Testis (tissue), 3 donors: ENCODE measurements around the gene C1QTNF12. TPM values are rescaled to one million over a fixed set of nuclear protein-coding genes. Genes with fewer than 3 reads are reported as not detected.

ENCODE experiments used
- DNase-seq: peaks from one replicate; pipeline ENCODE4 v3.0.0-alpha.2; 2019
- H3K27ac ChIP-seq, 2 donors: fragments of 200-600 bp; sonication (generic); one replicate each; pipeline ENCODE4 v1.5.1; 2019
- H3K27me3 ChIP-seq: fragments of 200-600 bp; sonication (generic); one replicate; pipeline ENCODE4 v1.5.1; 2019
- H3K36me3 ChIP-seq: fragments of 200-600 bp; sonication (generic); one replicate; pipeline ENCODE4 v1.5.1; 2017; ENCODE audit warnings: low read depth; ENCODE audit errors: missing control alignments
- H3K4me1 ChIP-seq: fragments of 200-600 bp; sonication (generic); one replicate; pipeline ENCODE4 v1.5.1; 2019
- H3K4me3 ChIP-seq, 2 donors: fragments of 200-600 bp; sonication (generic); one replicate each; pipeline ENCODE4 v1.5.1; 2017 to 2019
- H3K9me3 ChIP-seq: fragments of 200-600 bp; sonication (generic); one replicate; pipeline ENCODE4 v1.5.1; 2017
- POLR2A ChIP-seq: fragments of 450-650 bp; IDR thresholded peaks from one replicate; pipeline ENCODE4 v1.6.1; 2017; ENCODE audit warnings: antibody characterized with exemption, mild to moderate bottlenecking, moderate library complexity
- WGBS, 2 donors: methylation state at CpG; one replicate each; pipeline ENCODE4 v1.1.5; 2018; 5-methylcytosine and 5-hydroxymethylcytosine counted together
- intact Hi-C: fragments of 100-400 bp; cut with DNase I; formaldehyde crosslinking; loops from one replicate; pipeline ENCODE4 v1.15.1; 2023; ENCODE audit warnings: low total_unique reads
- polyA plus RNA-seq: library from polyadenylated mRNA; stranded (reverse); fragments of 350-450 nt; fragmentation: Illumina TruSeq; extraction: RNeasy Lipid Tissue Mini Kit (QIAGEN cat#74804); gene quantifications from one replicate; pipeline ENCODE4 v1.2.3, GENCODE V29; 2014; ENCODE audit warnings: low read depth, low replicate concordance; ENCODE audit not compliant: insufficient read depth
- total RNA-seq, 2 donors: library from RNA; depleted of rRNA; stranded (reverse); fragments of >200 nt; gene quantifications; one replicate each; pipeline ENCODE4 v1.2.3, GENCODE V29; 2016
- TF ChIP-seq, protein P1 (sequence below), 3 experiments: fragments of 450-650 bp in 2 of 3; fragments of 200-600 bp in 1 of 3; sonication (generic) in 1 of 3; IDR thresholded peaks; one replicate each; pipeline ENCODE4 v1.5.1; 2016 to 2019; ENCODE audit warnings: antibody characterized with exemption in 3 of 3, mild to moderate bottlenecking in 2 of 3, moderate library complexity in 1 of 3

C1QTNF12 gene
- total and polyA plus RNA-seq, 3 donors from 2014 or later = 2.7 to 7.7 (median 4.7) TPM

DNA sequence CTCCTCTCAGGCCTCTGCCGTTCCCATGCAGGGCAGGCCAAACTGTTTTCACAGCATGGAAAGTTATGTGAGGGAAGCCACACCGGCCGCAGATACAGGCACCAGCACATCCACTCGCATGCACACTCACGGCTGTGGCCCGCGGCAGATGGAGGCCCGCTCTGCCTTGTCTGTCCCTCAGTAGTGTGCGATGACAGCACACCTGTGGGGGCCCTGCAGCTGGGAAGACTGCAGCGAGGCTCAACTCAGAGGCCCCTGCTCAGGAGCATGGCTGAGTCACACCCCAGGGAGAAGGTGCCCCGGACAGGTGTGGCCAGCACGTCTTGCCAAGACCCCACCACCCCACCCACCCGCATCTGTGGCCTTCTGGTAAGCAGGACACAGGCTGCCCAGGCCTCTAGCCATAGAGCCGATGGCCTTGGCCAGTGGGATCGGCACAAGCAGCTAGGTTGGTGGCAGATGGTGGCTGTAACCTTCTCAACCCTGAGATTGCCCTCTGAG, 28.5 kb upstream of the C1QTNF12 start:
- 62 to 81% methylated on average over 11 to 15 of the region's 15 CpGs for WGBS, 2 donors
- no peak for DNase-seq
- H3K4me3 ChIP-seq = peak overlapping the region in 1 of 2 donors; percentile 93
- peaks cover 36% of the 10 kb centered on the region for H3K4me1 ChIP-seq
- H3K9me3 ChIP-seq = no peaks in the 10 kb centered on the region
- TF ChIP-seq, protein P1, sequence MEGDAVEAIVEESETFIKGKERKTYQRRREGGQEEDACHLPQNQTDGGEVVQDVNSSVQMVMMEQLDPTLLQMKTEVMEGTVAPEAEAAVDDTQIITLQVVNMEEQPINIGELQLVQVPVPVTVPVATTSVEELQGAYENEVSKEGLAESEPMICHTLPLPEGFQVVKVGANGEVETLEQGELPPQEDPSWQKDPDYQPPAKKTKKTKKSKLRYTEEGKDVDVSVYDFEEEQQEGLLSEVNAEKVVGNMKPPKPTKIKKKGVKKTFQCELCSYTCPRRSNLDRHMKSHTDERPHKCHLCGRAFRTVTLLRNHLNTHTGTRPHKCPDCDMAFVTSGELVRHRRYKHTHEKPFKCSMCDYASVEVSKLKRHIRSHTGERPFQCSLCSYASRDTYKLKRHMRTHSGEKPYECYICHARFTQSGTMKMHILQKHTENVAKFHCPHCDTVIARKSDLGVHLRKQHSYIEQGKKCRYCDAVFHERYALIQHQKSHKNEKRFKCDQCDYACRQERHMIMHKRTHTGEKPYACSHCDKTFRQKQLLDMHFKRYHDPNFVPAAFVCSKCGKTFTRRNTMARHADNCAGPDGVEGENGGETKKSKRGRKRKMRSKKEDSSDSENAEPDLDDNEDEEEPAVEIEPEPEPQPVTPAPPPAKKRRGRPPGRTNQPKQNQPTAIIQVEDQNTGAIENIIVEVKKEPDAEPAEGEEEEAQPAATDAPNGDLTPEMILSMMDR (IDR thresholded peaks at IDR 0.05) = no peak
- TF ChIP-seq POLR2A = no peak
- H3K36me3 ChIP-seq = no peaks in the 10 kb centered on the region
- intact Hi-C loops = no loop called here
- no peaks in the 10 kb centered on the region for H3K27me3 ChIP-seq
- H3K27ac ChIP-seq = no peak overlapping the region

DNA sequence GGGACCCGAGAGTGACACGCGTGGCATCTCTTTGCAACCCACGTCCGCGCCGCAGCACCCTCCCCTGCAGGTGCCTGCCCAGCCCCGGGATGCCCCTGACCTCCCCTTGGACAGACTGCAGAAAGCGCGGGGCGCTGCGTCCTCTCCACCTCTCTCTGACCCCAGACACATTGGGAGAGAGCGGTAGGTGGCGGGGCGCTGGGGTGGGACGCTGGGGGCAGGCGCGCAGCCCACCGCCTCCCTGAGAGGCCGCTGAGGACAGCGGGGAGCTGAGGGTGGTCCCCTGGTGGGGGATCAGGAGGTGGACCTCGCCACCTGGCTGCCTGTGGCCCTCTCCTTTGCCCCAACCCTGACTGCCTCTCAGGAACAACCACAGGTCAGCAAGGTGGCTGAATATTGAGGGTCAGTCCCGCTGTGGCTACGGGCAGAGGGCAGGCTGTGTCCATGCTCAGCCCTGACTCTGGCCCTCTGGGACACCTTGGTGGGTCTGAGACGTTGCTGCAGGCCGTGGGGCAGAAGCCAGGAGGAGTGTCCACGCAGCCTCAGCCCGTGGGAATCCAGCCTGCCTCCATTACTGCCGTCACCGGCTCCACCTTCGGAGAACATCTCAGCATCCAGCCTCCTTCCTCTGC, 27.9 kb upstream of the C1QTNF12 start:
- 8 to 10% methylated on average over 4 to 31 of the region's 31 CpGs for WGBS, 2 donors
- Histone ChIP-seq H3K4me3 (peak overlapping the region; percentile 93 to 100), H3K9me3 (no peaks in the 10 kb centered on the region), H3K36me3 (no peaks in the 10 kb centered on the region), H3K4me1 (peaks cover 36% of the 10 kb centered on the region), H3K27ac (peak overlapping the region; percentile 84), H3K27me3 (no peaks in the 10 kb centered on the region)
- DNase-seq = no peak
- intact Hi-C loops = no loop called here
- no peak for TF ChIP-seq POLR2A
- TF ChIP-seq, protein P1 (IDR thresholded peaks at IDR 0.05) = no peak

DNA sequence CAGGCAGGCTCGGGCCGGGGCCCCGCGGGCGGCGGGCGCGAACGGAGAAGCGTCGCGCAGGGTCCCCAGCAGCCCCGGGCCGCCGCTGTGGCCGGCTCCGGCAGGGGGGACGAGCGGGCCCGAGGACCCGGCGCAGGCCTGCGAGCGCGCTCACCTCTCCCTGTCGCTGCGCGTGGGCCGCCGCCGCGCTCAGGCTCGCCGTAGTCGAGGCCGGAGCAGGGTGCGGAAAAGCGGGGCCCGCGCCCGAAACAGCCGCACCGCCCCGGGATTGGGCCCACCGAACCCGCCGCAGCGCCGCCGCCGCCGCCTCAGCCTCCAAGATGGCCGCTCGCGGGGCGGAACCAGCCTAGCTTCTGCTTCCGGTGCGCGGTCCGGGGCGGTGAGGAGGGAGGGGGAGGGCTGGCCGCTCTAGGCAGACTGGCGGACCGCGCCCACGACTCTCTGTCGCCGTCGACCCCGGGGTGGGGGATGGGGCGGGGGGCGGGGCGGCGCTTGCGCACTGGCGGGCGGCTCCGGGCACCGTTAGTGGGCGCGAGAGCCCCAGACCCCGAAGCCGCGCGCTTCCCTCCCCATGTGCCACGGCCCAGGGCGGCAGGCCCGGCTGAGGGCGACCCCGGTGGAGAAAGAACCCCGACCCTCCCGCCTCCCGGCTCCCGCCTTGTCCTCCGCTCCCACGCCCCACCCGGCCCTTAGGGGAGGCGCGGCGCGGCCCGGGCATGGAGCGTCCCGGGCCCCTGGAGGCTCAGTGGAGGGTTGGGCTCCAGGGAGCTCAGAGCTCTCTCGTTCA, 27.2 kb upstream of the C1QTNF12 start, which contains the start of gene UBE2J2:
TSS of gene UBE2J2 (minus strand) at position 343 of the 787 bp plus-strand sequence. CDS start 5,862 bp downstream, outside the sequence.
- WGBS, 2 donors = 0 to 1% methylated on average over 2 to 61 of the region's 105 CpGs
- peak; percentile 96 for DNase-seq
- Histone ChIP-seq H3K4me3 (peak within 1 kb of the TSS; percentile 93 to 100), H3K4me1 (peaks cover 36% of the 10 kb centered on the region), H3K27ac (peak within 1 kb of the TSS; percentile 84), H3K9me3 (no peaks in the 10 kb centered on the region), H3K27me3 (no peaks in the 10 kb centered on the region), H3K36me3 (no peaks in the 10 kb centered on the region)
- TF ChIP-seq, protein P1 (IDR thresholded peaks at IDR 0.05) = no peak
- TF ChIP-seq POLR2A = peak; percentile 45
- intact Hi-C loops = no loop called here

GRCh38 chr1:1273209-1273511, 26.6 kb upstream of the C1QTNF12 start:
- H3K4me3 ChIP-seq = peak overlapping the region; percentile 93 to 100
- peaks cover 40% of the 10 kb centered on the region for H3K4me1 ChIP-seq
- peak overlapping the region; percentile 84 for H3K27ac ChIP-seq
- no peaks in the 10 kb centered on the region for H3K9me3 ChIP-seq
- intact Hi-C loops = no loop called here
- DNase-seq = no peak
- no peak for TF ChIP-seq POLR2A
- TF ChIP-seq, protein P1 (IDR thresholded peaks at IDR 0.05) = no peak
- H3K36me3 ChIP-seq = no peaks in the 10 kb centered on the region
- H3K27me3 ChIP-seq = no peaks in the 10 kb centered on the region
- 0% methylated on average over 19 to 29 of the region's 31 CpGs for WGBS, 2 donors
